Skeletal muscle satellite cell (primary cell): ENCODE measurements around the gene RGS6.

Experiments
- H3K27me3 ChIP-seq: 2 replicates; pipeline ENCODE4 v1.7.0; 2013; ENCODE audit warnings: low read length; ENCODE audit not compliant: control insufficient read depth, insufficient read depth
- H3K36me3 ChIP-seq: 2 replicates; pipeline ENCODE4 v1.7.0; 2013; ENCODE audit warnings: mild to moderate bottlenecking, control low read depth, low read length; ENCODE audit not compliant: insufficient read depth
- H3K4me1 ChIP-seq: 2 replicates; pipeline ENCODE4 v1.7.0; 2013; ENCODE audit warnings: low read length; ENCODE audit not compliant: control insufficient read depth, insufficient read depth
- H3K4me2 ChIP-seq: 2 replicates; pipeline ENCODE4 v1.7.0; 2013; ENCODE audit warnings: mild to moderate bottlenecking, low read length
- H3K4me3 ChIP-seq: 2 replicates; pipeline ENCODE4 v1.7.0; 2013; ENCODE audit warnings: low read length
- H3K9ac ChIP-seq: 2 replicates; pipeline ENCODE4 v1.7.0; 2013; ENCODE audit warnings: mild to moderate bottlenecking, low read depth, low read length, moderate library complexity
- H3K9me3 ChIP-seq: replicated peaks from 2 replicates; pipeline ENCODE4 v1.7.0; 2013; ENCODE audit warnings: mild to moderate bottlenecking, control low read depth, low read length

Gene RGS6

GRCh38 chr14:71952381-71953363 is 20.4 kb downstream of the RGS6 start:
- no peaks in the 10 kb centered on the region for H3K27me3 ChIP-seq
- H3K4me3 ChIP-seq: no peak overlapping the region
- no peaks in the 10 kb centered on the region for H3K9me3 ChIP-seq
- no peaks in the 10 kb centered on the region for H3K36me3 ChIP-seq
- no peak overlapping the region for H3K4me2 ChIP-seq
- H3K9ac ChIP-seq: no peak overlapping the region
- H3K4me1 ChIP-seq: no peaks in the 10 kb centered on the region

GRCh38 chr14:71956920-71957563 is 24.8 kb downstream of the RGS6 start:
- Histone ChIP-seq H3K4me3 (no peak overlapping the region), H3K36me3 (no peaks in the 10 kb centered on the region), H3K27me3 (no peaks in the 10 kb centered on the region), H3K4me2 (no peak overlapping the region), H3K9ac (no peak overlapping the region), H3K4me1 (no peaks in the 10 kb centered on the region), H3K9me3 (no peaks in the 10 kb centered on the region)

GRCh38 chr14:71959055-71959454 is 26.8 kb downstream of the RGS6 start:
- Histone ChIP-seq H3K36me3 (no peaks in the 10 kb centered on the region), H3K4me1 (no peaks in the 10 kb centered on the region), H3K9me3 (no peaks in the 10 kb centered on the region), H3K4me2 (no peak overlapping the region), H3K9ac (no peak overlapping the region), H3K4me3 (no peak overlapping the region), H3K27me3 (no peaks in the 10 kb centered on the region)

GRCh38 chr14:71960494-71961353 is 28.5 kb downstream of the RGS6 start:
- no peaks in the 10 kb centered on the region for H3K4me1 ChIP-seq
- H3K27me3 ChIP-seq: no peaks in the 10 kb centered on the region
- H3K9ac ChIP-seq: no peak overlapping the region
- no peaks in the 10 kb centered on the region for H3K36me3 ChIP-seq
- H3K4me3 ChIP-seq: no peak overlapping the region
- no peaks in the 10 kb centered on the region for H3K9me3 ChIP-seq
- no peak overlapping the region for H3K4me2 ChIP-seq

- no peaks in the 10 kb centered on the region for H3K9me3 ChIP-seq
- H3K4me3 ChIP-seq: no peak overlapping the region
- H3K4me1 ChIP-seq: no peaks in the 10 kb centered on the region
- H3K9ac ChIP-seq: no peak overlapping the region
- H3K27me3 ChIP-seq: no peaks in the 10 kb centered on the region
- H3K36me3 ChIP-seq: no peaks in the 10 kb centered on the region
- no peak overlapping the region for H3K4me2 ChIP-seq
These were observed 29.7 kb downstream of the RGS6 start for GRCh38 chr14:71961972-71962371.

- Histone ChIP-seq H3K9ac (no peak overlapping the region), H3K4me1 (no peaks in the 10 kb centered on the region), H3K36me3 (no peaks in the 10 kb centered on the region), H3K4me2 (no peak overlapping the region), H3K4me3 (no peak overlapping the region), H3K27me3 (no peaks in the 10 kb centered on the region), H3K9me3 (no peaks in the 10 kb centered on the region)
These were observed 32.5 kb downstream of the RGS6 start for GRCh38 chr14:71964716-71965115.

GRCh38 chr14:71966528-71966927 is 34.3 kb downstream of the RGS6 start:
- Histone ChIP-seq H3K27me3 (no peaks in the 10 kb centered on the region), H3K9me3 (no peaks in the 10 kb centered on the region), H3K4me1 (no peaks in the 10 kb centered on the region), H3K9ac (no peak overlapping the region), H3K4me3 (no peak overlapping the region), H3K4me2 (no peak overlapping the region), H3K36me3 (no peaks in the 10 kb centered on the region)

- Histone ChIP-seq H3K4me2 (no peak overlapping the region), H3K27me3 (no peaks in the 10 kb centered on the region), H3K36me3 (no peaks in the 10 kb centered on the region), H3K9me3 (no peaks in the 10 kb centered on the region), H3K9ac (no peak overlapping the region), H3K4me3 (no peak overlapping the region), H3K4me1 (no peaks in the 10 kb centered on the region)
These were observed 35.5 kb downstream of the RGS6 start for GRCh38 chr14:71967704-71968103.

- Histone ChIP-seq H3K27me3 (no peaks in the 10 kb centered on the region), H3K4me1 (no peaks in the 10 kb centered on the region), H3K4me2 (no peak overlapping the region), H3K9ac (no peak overlapping the region), H3K9me3 (no peaks in the 10 kb centered on the region), H3K36me3 (no peaks in the 10 kb centered on the region), H3K4me3 (no peak overlapping the region)
These were observed 38.0 kb downstream of the RGS6 start for GRCh38 chr14:71970272-71970671.

- H3K4me3 ChIP-seq: no peak overlapping the region
- H3K4me1 ChIP-seq: no peaks in the 10 kb centered on the region
- no peaks in the 10 kb centered on the region for H3K27me3 ChIP-seq
- no peak overlapping the region for H3K9ac ChIP-seq
- H3K4me2 ChIP-seq: no peak overlapping the region
- H3K36me3 ChIP-seq: no peaks in the 10 kb centered on the region
- no peaks in the 10 kb centered on the region for H3K9me3 ChIP-seq
These were observed 53.4 kb downstream of the RGS6 start for GRCh38 chr14:71985538-71986189.

- H3K9ac ChIP-seq: no peak overlapping the region
- no peaks in the 10 kb centered on the region for H3K27me3 ChIP-seq
- H3K36me3 ChIP-seq: no peaks in the 10 kb centered on the region
- H3K4me1 ChIP-seq: no peaks in the 10 kb centered on the region
- no peak overlapping the region for H3K4me3 ChIP-seq
- H3K9me3 ChIP-seq: no peaks in the 10 kb centered on the region
- H3K4me2 ChIP-seq: no peak overlapping the region
These were observed 56.2 kb downstream of the RGS6 start for GRCh38 chr14:71988476-71988875.
